Transverse colon (tissue), 4 donors: ENCODE measurements around the gene RGS19.

ENCODE experiments used
- CTCF ChIP-seq, 5 experiments: fragments of 200-600 bp in 3 of 5; fragments of 450-650 bp in 2 of 5; sonication (generic) in 3 of 5; IDR thresholded peaks; 1 replicate in 2 of 5; 2 replicates in 3 of 5; pipeline ENCODE4 v1.5.1; 2016 to 2017; ENCODE audit warnings: antibody characterized with exemption in 5 of 5, inconsistent platforms in 3 of 5, mild to moderate bottlenecking in 2 of 5, moderate library complexity in 1 of 5
- POLR2AphosphoS5 ChIP-seq, 3 donors: sonication (generic); formaldehyde crosslinking; IDR thresholded peaks; one replicate each; pipeline ENCODE4 v1.6.1; 2016; ENCODE audit warnings: antibody characterized with exemption in 3 of 3

DNA sequence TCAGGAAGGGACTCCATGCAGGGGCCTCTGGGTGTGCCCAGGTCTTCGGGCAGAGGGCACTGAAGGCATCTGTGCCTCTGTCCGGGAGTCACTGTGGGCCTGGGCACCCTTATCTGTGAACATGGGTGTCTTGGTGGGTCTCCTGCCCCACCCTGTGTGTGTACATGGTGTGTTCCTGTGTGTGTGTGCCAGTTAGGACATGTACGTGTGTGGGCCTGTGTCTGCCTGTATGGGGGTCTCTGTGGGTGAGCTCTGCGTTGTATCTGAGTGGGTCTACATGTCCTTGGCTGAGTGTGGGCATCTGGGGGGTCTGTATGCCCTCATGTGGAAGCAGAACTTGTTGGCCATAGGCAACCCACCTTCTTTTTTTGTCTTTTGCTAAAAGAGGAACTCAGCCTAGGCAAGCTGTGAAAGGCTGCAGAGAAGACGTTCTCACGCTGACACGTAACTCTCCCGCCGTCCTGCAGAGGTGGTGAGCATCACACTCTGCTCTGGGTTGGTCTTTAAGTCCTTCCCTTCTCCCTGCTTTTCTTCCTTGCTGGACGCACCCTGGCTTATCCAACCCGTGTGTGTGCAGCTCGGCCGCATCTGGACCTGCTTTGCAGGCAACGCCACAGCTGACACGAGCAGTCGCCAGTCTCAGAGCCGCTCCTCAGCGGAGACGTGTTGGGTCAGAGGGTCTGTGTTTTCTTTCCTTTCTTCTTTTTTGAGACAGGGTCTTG is 28.6 kb upstream of the RGS19 start:
- no peak for TF ChIP-seq CTCF (IDR thresholded peaks at IDR 0.05)
- TF ChIP-seq POLR2AphosphoS5 (IDR thresholded peaks at IDR 0.05): no peak
